Osteocyte (in vitro differentiated cells): ENCODE data around the gene KLK5. TPM values are rescaled to one million over a fixed set of nuclear protein-coding genes. Genes with fewer than 3 reads are reported as not detected.

Experiments
- DNase-seq: peaks from one replicate; pipeline ENCODE4 v3.0.0; 2021; ENCODE audit warnings: mixed read lengths; ENCODE audit not compliant: unreplicated experiment; ENCODE audit errors: extremely low spot score
- H3K27ac Mint-ChIP-seq: one replicate; pipeline ENCODE4 v1.8.0; 2021; ENCODE audit warnings: mild to moderate bottlenecking, mixed read lengths; ENCODE audit not compliant: unreplicated experiment
- H3K27me3 Mint-ChIP-seq: one replicate; pipeline ENCODE4 v1.8.0; 2021; ENCODE audit warnings: mixed read lengths; ENCODE audit not compliant: unreplicated experiment
- H3K36me3 Mint-ChIP-seq: one replicate; pipeline ENCODE4 v1.8.0; 2021; ENCODE audit warnings: mixed read lengths; ENCODE audit not compliant: unreplicated experiment
- H3K4me1 Mint-ChIP-seq: one replicate; pipeline ENCODE4 v1.8.0; 2021; ENCODE audit warnings: mixed read lengths; ENCODE audit not compliant: unreplicated experiment
- H3K4me3 Mint-ChIP-seq: one replicate; pipeline ENCODE4 v1.8.0; 2021; ENCODE audit warnings: mild to moderate bottlenecking, moderate library complexity, mixed read lengths; ENCODE audit not compliant: unreplicated experiment
- H3K9me3 Mint-ChIP-seq: one replicate; pipeline ENCODE4 v1.8.0; 2021; ENCODE audit warnings: mixed read lengths; ENCODE audit not compliant: unreplicated experiment
- total RNA-seq: library from RNA; stranded (reverse); gene quantifications from 2 replicates; pipeline ENCODE4 v1.2.1, GENCODE V29; 2021
- TF ChIP-seq, protein P1 (sequence below): fragments of 200-600 bp; sonication (generic); IDR thresholded peaks from 2 replicates; pipeline ENCODE4 v1.5.0; 2021; ENCODE audit warnings: antibody characterized with exemption, mild to moderate bottlenecking, moderate library complexity

Gene KLK5
- total RNA-seq, 1 donor from 2014 or later: not detected

DNA sequence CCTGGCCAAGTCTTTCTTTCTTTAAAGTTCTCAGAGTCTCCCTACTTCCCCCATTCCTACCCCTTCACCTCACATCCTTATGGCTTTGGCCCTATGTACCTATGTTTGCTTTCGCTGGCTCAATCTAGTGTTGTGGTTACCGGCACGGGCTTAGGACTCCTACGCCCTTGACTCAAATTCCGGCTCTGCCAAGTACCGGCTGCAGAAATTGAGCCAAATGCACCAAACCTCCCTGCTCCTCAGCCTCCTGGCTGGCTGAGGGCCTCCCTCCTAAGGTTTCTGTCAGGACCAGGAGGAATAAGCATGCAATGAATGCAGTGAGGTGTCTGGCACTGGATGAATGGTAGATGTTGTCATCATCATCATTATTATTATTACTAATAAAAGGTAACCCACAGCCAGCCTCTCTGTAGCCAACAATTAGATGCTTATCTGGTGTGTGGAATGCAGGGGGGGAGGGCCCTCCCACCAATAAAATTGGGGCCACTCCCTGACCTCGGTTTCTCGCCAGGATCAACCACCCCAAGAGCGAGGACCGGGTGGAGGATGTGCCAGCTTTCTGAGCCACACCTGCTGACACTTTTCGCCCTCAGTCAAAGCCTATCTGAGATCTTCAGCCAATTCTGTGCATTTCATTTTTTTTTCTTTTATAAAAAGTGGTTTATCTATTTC is 20.7 kb downstream of the KLK5 start:
- no peaks in the 10 kb centered on the region for H3K36me3 Mint-ChIP-seq
- TF ChIP-seq, protein P1, sequence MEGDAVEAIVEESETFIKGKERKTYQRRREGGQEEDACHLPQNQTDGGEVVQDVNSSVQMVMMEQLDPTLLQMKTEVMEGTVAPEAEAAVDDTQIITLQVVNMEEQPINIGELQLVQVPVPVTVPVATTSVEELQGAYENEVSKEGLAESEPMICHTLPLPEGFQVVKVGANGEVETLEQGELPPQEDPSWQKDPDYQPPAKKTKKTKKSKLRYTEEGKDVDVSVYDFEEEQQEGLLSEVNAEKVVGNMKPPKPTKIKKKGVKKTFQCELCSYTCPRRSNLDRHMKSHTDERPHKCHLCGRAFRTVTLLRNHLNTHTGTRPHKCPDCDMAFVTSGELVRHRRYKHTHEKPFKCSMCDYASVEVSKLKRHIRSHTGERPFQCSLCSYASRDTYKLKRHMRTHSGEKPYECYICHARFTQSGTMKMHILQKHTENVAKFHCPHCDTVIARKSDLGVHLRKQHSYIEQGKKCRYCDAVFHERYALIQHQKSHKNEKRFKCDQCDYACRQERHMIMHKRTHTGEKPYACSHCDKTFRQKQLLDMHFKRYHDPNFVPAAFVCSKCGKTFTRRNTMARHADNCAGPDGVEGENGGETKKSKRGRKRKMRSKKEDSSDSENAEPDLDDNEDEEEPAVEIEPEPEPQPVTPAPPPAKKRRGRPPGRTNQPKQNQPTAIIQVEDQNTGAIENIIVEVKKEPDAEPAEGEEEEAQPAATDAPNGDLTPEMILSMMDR: no peak
- no peaks in the 10 kb centered on the region for H3K27me3 Mint-ChIP-seq
- no peak for DNase-seq
- H3K4me3 Mint-ChIP-seq: no peak overlapping the region
- H3K4me1 Mint-ChIP-seq: no peaks in the 10 kb centered on the region
- H3K9me3 Mint-ChIP-seq: no peaks in the 10 kb centered on the region
- H3K27ac Mint-ChIP-seq: no peak overlapping the region

DNA sequence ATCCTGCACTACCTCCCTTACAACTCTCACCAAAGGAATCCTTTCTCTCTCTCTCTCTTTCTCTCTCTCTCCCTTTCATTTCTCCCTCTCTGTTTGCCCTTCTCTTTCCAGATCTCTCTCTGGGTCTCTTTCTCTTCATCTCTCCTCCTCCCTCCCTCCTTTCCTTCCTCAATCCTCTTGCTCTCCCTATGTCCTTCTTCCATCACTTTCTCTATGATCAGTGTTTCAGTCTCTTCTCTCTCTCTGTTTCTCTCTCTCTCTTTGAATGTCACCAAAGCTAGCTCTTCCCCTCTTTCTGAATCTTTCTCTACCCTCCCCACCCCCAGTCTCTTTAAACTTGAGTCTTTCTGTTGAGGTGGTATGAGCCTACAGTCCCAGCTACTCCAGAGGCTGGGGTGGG is 21.8 kb downstream of the KLK5 start:
- H3K27ac Mint-ChIP-seq: no peak overlapping the region

DNA sequence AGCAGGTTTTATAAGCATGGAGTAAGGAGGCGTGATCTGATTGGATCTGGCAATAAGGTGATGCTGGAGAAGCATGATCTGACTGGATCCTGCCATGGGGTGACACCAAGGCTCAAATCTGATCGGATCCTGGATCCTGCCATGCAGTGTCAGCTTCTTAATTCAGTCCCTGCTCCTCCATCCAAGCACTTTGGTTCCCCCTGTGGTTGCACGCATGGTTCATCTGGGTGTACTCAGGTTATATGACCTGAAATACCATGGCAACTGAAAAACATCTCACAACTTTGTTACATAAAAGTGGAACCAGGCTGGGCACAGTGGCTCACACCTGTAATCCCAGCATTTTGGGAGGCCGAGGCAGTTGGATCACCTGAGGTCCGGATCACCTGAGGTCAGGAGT is 24.0 kb downstream of the KLK5 start:
- Mint-ChIP-seq H3K4me1 (no peaks in the 10 kb centered on the region), H3K4me3 (no peak overlapping the region), H3K27me3 (no peaks in the 10 kb centered on the region), H3K36me3 (no peaks in the 10 kb centered on the region), H3K27ac (no peak overlapping the region), H3K9me3 (no peaks in the 10 kb centered on the region)
- DNase-seq: no peak
- TF ChIP-seq, protein P1: no peak

More for the DNA sequence above, 21.8 kb downstream of the KLK5 start:
- no peak for DNase-seq
- Mint-ChIP-seq H3K4me1 (no peaks in the 10 kb centered on the region), H3K4me3 (no peak overlapping the region), H3K27me3 (no peaks in the 10 kb centered on the region), H3K9me3 (no peaks in the 10 kb centered on the region), H3K36me3 (no peaks in the 10 kb centered on the region)
- TF ChIP-seq, protein P1: no peak

DNA sequence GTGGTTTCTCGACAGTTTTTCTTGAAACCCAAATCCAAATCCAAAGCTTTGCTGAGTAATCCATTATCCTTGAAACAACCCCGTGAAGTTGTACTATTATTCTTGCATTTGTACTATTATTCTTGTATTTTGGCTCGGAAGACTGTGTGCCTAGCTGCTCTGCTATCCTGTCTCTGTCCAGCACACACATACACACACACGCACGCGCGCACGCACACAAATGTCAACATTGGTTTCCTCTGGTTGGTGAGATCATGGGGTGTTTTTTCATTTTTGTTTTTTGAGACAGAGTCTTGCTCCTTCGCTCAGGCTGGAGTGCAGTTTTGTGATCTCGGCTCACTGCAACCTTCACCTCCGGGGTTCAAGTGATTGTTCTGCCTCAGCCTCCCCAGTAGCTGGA is 26.7 kb downstream of the KLK5 start:
- Mint-ChIP-seq H3K4me1 (no peaks in the 10 kb centered on the region), H3K27ac (no peak overlapping the region), H3K27me3 (peaks cover 6% of the 10 kb centered on the region), H3K4me3 (no peak overlapping the region), H3K36me3 (no peaks in the 10 kb centered on the region), H3K9me3 (no peaks in the 10 kb centered on the region)
- TF ChIP-seq, protein P1: no peak
- DNase-seq: no peak

DNA sequence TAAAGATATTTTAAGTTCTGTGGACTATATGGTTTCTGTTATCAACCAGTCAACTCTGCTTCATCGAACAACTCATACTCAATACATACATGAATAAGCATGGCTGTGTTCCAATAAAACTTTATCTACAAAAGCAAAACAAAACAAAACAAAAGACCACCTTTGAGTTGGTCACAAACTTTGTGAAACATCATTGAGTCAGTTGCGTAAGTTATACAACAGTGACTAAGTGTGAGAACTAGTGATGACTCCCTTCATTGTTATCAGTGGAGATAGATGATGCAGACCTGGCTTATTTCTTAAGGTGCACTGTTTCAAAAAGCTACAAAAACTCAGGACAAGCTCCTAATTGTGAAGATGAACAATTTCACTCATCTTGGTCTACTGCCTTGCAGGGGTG is 27.1 kb downstream of the KLK5 start:
- Mint-ChIP-seq H3K4me1 (no peaks in the 10 kb centered on the region), H3K36me3 (no peaks in the 10 kb centered on the region), H3K27me3 (peaks cover 6% of the 10 kb centered on the region), H3K9me3 (no peaks in the 10 kb centered on the region), H3K27ac (no peak overlapping the region), H3K4me3 (no peak overlapping the region)
- DNase-seq: no peak
- TF ChIP-seq, protein P1: no peak
